AG08396 (cell line): ENCODE measurements around the gene ISG20.
A peak's percentile ranks its signal among the peaks of the same experiment; 100 is the strongest.
"Not testable (repeated sequence)": the region's sequence is repeated elsewhere in the genome, so short reads cannot be mapped to it uniquely, and the experiment has no call there.

Source experiments
- DNase-seq: peaks from one replicate; pipeline ENCODE4 v3.0.0; 2012; ENCODE audit warnings: low spot score, mixed read lengths

ISG20 gene

GRCh38 chr15:88636050-88636449, 2.8 kb upstream of the ISG20 start:
- no peak for DNase-seq

- DNase-seq, result no peak
Measured at GRCh38 chr15:88636654-88637053, 2.2 kb upstream of the ISG20 start.

GRCh38 chr15:88637436-88637835, 1.4 kb upstream of the ISG20 start:
- DNase-seq, result no peak

- no peak for DNase-seq
Measured at GRCh38 chr15:88637841-88638625, 783 bp upstream of the ISG20 start.

GRCh38 chr15:88641959-88642452, 3.2 kb downstream of the ISG20 start:
- DNase-seq, result no peak

- DNase-seq, result not testable (repeated sequence)
Measured at GRCh38 chr15:88642514-88642913, 3.7 kb downstream of the ISG20 start.

GRCh38 chr15:88644741-88645140, 5.9 kb downstream of the ISG20 start:
- no peak for DNase-seq

GRCh38 chr15:88645171-88646087, 6.6 kb downstream of the ISG20 start:
- no peak for DNase-seq

GRCh38 chr15:88646088-88646405, 7.2 kb downstream of the ISG20 start:
- no peak for DNase-seq

- no peak for DNase-seq
Measured at GRCh38 chr15:88646951-88647350, 8.1 kb downstream of the ISG20 start.

GRCh38 chr15:88647351-88648105, 8.7 kb downstream of the ISG20 start:
- DNase-seq, result no peak

- no peak for DNase-seq
Measured at GRCh38 chr15:88648357-88649214, 9.8 kb downstream of the ISG20 start.

GRCh38 chr15:88649286-88649733, 10.5 kb downstream of the ISG20 start:
- DNase-seq, result peak; percentile 79

- no peak for DNase-seq
Measured at GRCh38 chr15:88649753-88650551, 11.1 kb downstream of the ISG20 start.

- no peak for DNase-seq
Measured at GRCh38 chr15:88650556-88650955, 11.7 kb downstream of the ISG20 start.

- no peak for DNase-seq
Measured at GRCh38 chr15:88651136-88651732, 12.4 kb downstream of the ISG20 start.

GRCh38 chr15:88651971-88652370, 13.2 kb downstream of the ISG20 start:
- DNase-seq, result no peak

GRCh38 chr15:88652456-88653199, 13.8 kb downstream of the ISG20 start:
- no peak for DNase-seq
